Mesendoderm (in vitro differentiated cells): ENCODE results near the gene ADAMTS16.

Experiments used
- DNase-seq: peaks from one replicate; pipeline ENCODE4 v3.0.0; 2013
- H2AK5ac ChIP-seq: 2 replicates; pipeline ENCODE4 v1.6.1; 2013; ENCODE audit warnings: low read length, inconsistent platforms
- H2BK120ac ChIP-seq: 2 replicates; pipeline ENCODE4 v1.6.1; 2013; ENCODE audit warnings: low read depth, mild to moderate bottlenecking, low read length, moderate library complexity, mixed read lengths
- H2BK15ac ChIP-seq: replicated peaks from 2 replicates; pipeline ENCODE4 v1.6.1; 2013; ENCODE audit warnings: low read depth, mild to moderate bottlenecking, moderate library complexity
- H2BK5ac ChIP-seq: 2 replicates; pipeline ENCODE4 v1.6.1; 2013; ENCODE audit warnings: low read length, inconsistent platforms
- H3K18ac ChIP-seq: 2 replicates; pipeline ENCODE4 v1.6.1; 2013; ENCODE audit warnings: mild to moderate bottlenecking, low read length, mixed read lengths
- H3K23ac ChIP-seq: one replicate; pipeline ENCODE4 v1.6.1; 2013; ENCODE audit warnings: low read length
- H3K27ac ChIP-seq: 2 replicates; pipeline ENCODE4 v1.5.1; 2013; ENCODE audit warnings: low read depth, mild to moderate bottlenecking, inconsistent platforms, low read length, moderate library complexity
- H3K27me3 ChIP-seq: 2 replicates; pipeline ENCODE4 v1.6.1; 2013; ENCODE audit warnings: low read length, control low read depth, mild to moderate bottlenecking, inconsistent platforms; ENCODE audit not compliant: insufficient read depth, poor library complexity
- H3K36me3 ChIP-seq: 2 replicates; pipeline ENCODE4 v1.6.1; 2013; ENCODE audit warnings: low read length, inconsistent platforms; ENCODE audit not compliant: control insufficient read depth, insufficient read depth
- H3K4ac ChIP-seq: one replicate; pipeline ENCODE4 v1.6.1; 2013; ENCODE audit warnings: low read depth, mild to moderate bottlenecking, low read length, moderate library complexity
- H3K4me1 ChIP-seq: 2 replicates; pipeline ENCODE4 v1.6.1; 2013; ENCODE audit warnings: low read depth, low read length, inconsistent platforms; ENCODE audit not compliant: control insufficient read depth
- H3K4me2 ChIP-seq: 2 replicates; pipeline ENCODE4 v1.6.1; 2013; ENCODE audit warnings: low read length
- H3K4me3 ChIP-seq: 2 replicates; pipeline ENCODE4 v1.5.1; 2013; ENCODE audit warnings: mild to moderate bottlenecking, low read length
- H3K56ac ChIP-seq: one replicate; pipeline ENCODE4 v1.6.1; 2013; ENCODE audit warnings: low read length
- H3K79me1 ChIP-seq: 2 replicates; pipeline ENCODE4 v1.6.1; 2013; ENCODE audit warnings: low read length, inconsistent platforms
- H3K79me2 ChIP-seq: 2 replicates; pipeline ENCODE4 v1.6.1; 2013; ENCODE audit warnings: mild to moderate bottlenecking, low read length; ENCODE audit not compliant: control insufficient read depth, insufficient read depth
- H3K9ac ChIP-seq: 2 replicates; pipeline ENCODE4 v1.6.1; 2013; ENCODE audit warnings: low read length, inconsistent platforms
- H4K5ac ChIP-seq: one replicate; pipeline ENCODE4 v1.6.1; 2013; ENCODE audit warnings: low read length
- H4K8ac ChIP-seq: one replicate; pipeline ENCODE4 v1.6.1; 2013; ENCODE audit warnings: low read depth, mild to moderate bottlenecking, control low read depth, low read length, moderate library complexity
- WGBS: extraction: QIAGEN DNeasy Blood & Tissue Kit; methylation state at CpG from one replicate; pipeline ENCODE4 v1.1.7; 2013; ENCODE audit warnings: low lambda C conversion rate, missing lambda C conversion rate; ENCODE audit not compliant: insufficient coverage; ENCODE audit errors: extremely low coverage; 5-methylcytosine and 5-hydroxymethylcytosine counted together

Gene ADAMTS16

GRCh38 chr5:5209510-5210286 is 69.6 kb downstream of the ADAMTS16 start:
- WGBS, result no CpG with 5 or more reads among the region's 5 CpGs

GRCh38 chr5:5217371-5217770 is 77.2 kb downstream of the ADAMTS16 start:
- Histone ChIP-seq H3K4me3 (no peak overlapping the region), H3K18ac (no peak overlapping the region), H3K36me3 (no peaks in the 10 kb centered on the region), H3K4me2 (no peak overlapping the region), H2BK15ac (no peak overlapping the region), H3K79me1 (no peaks in the 10 kb centered on the region), H2AK5ac (no peak overlapping the region), H2BK5ac (no peak overlapping the region), H3K4me1 (no peaks in the 10 kb centered on the region), H3K9ac (no peak overlapping the region), H3K27ac (no peak overlapping the region), H3K27me3 (no peaks in the 10 kb centered on the region), H3K4ac (no peak overlapping the region), H3K79me2 (no peaks in the 10 kb centered on the region), H2BK120ac (no peak overlapping the region), H4K5ac (no peak overlapping the region), H3K23ac (no peak overlapping the region), H3K56ac (no peak overlapping the region), H4K8ac (no peak overlapping the region)
- no peak for DNase-seq
- WGBS, result no CpG with 5 or more reads among the region's 1 CpG

More at GRCh38 chr5:5209510-5210286, 69.6 kb downstream of the ADAMTS16 start:
- Histone ChIP-seq H2AK5ac (no peak overlapping the region), H3K56ac (no peak overlapping the region), H3K9ac (no peak overlapping the region), H3K79me1 (no peaks in the 10 kb centered on the region), H3K27me3 (no peaks in the 10 kb centered on the region), H2BK15ac (no peak overlapping the region), H3K36me3 (no peaks in the 10 kb centered on the region), H4K8ac (no peak overlapping the region), H4K5ac (no peak overlapping the region), H3K18ac (no peak overlapping the region), H2BK5ac (no peak overlapping the region), H3K4me2 (no peak overlapping the region), H3K4ac (no peak overlapping the region), H3K23ac (no peak overlapping the region), H3K4me3 (no peak overlapping the region), H3K4me1 (no peaks in the 10 kb centered on the region), H3K79me2 (no peaks in the 10 kb centered on the region), H2BK120ac (no peak overlapping the region), H3K27ac (no peak overlapping the region)
- no peak for DNase-seq

GRCh38 chr5:5218396-5218795 is 78.3 kb downstream of the ADAMTS16 start:
- DNase-seq, result no peak
- Histone ChIP-seq H4K5ac (no peak overlapping the region), H2BK5ac (no peak overlapping the region), H2BK15ac (no peak overlapping the region), H3K4me1 (no peaks in the 10 kb centered on the region), H3K56ac (no peak overlapping the region), H3K23ac (no peak overlapping the region), H3K27me3 (no peaks in the 10 kb centered on the region), H3K79me2 (no peaks in the 10 kb centered on the region), H3K27ac (no peak overlapping the region), H3K9ac (no peak overlapping the region), H3K36me3 (no peaks in the 10 kb centered on the region), H3K4ac (no peak overlapping the region), H3K79me1 (no peaks in the 10 kb centered on the region), H2AK5ac (no peak overlapping the region), H4K8ac (no peak overlapping the region), H3K4me2 (no peak overlapping the region), H2BK120ac (no peak overlapping the region), H3K18ac (no peak overlapping the region), H3K4me3 (no peak overlapping the region)
- no CpG with 5 or more reads among the region's 5 CpGs for WGBS

- H3K27me3 ChIP-seq, result no peaks in the 10 kb centered on the region
- no peak overlapping the region for H3K9ac ChIP-seq
- H4K8ac ChIP-seq, result no peak overlapping the region
- no peak overlapping the region for H3K27ac ChIP-seq
- no peaks in the 10 kb centered on the region for H3K79me2 ChIP-seq
- no peak overlapping the region for H2BK120ac ChIP-seq
- no peak overlapping the region for H2BK5ac ChIP-seq
- H2AK5ac ChIP-seq, result no peak overlapping the region
- no peak overlapping the region for H3K23ac ChIP-seq
- no peak overlapping the region for H3K18ac ChIP-seq
- no peaks in the 10 kb centered on the region for H3K79me1 ChIP-seq
- H3K56ac ChIP-seq, result no peak overlapping the region
- H3K4me3 ChIP-seq, result no peak overlapping the region
- H2BK15ac ChIP-seq, result no peak overlapping the region
- no CpG with 5 or more reads among the region's 3 CpGs for whole genome bisulfite sequencing
- no peaks in the 10 kb centered on the region for H3K36me3 ChIP-seq
- no peak overlapping the region for H4K5ac ChIP-seq
- no peaks in the 10 kb centered on the region for H3K4me1 ChIP-seq
- H3K4ac ChIP-seq, result no peak overlapping the region
- no peak for DNase-seq
- no peak overlapping the region for H3K4me2 ChIP-seq
These were observed 79.4 kb downstream of the ADAMTS16 start for GRCh38 chr5:5219541-5219940.

- Histone ChIP-seq H3K79me2 (no peaks in the 10 kb centered on the region), H3K4ac (no peak overlapping the region), H3K23ac (no peak overlapping the region)
These were observed 80.9 kb downstream of the ADAMTS16 start for GRCh38 chr5:5220901-5221631.

More at GRCh38 chr5:5220901-5221631, 80.9 kb downstream of the ADAMTS16 start:
- no peak overlapping the region for H3K9ac ChIP-seq
- no peak overlapping the region for H4K5ac ChIP-seq
- no peak overlapping the region for H4K8ac ChIP-seq
- H3K27me3 ChIP-seq, result no peaks in the 10 kb centered on the region
- no CpG with 5 or more reads among the region's 14 CpGs for whole genome bisulfite sequencing
- H3K18ac ChIP-seq, result no peak overlapping the region
- no peak overlapping the region for H2BK5ac ChIP-seq
- no peak overlapping the region for H3K27ac ChIP-seq
- H3K4me3 ChIP-seq, result no peak overlapping the region
- no peak overlapping the region for H3K56ac ChIP-seq
- no peak overlapping the region for H2AK5ac ChIP-seq
- no peak overlapping the region for H2BK15ac ChIP-seq
- H2BK120ac ChIP-seq, result no peak overlapping the region
- no peaks in the 10 kb centered on the region for H3K79me1 ChIP-seq
- H3K4me1 ChIP-seq, result no peaks in the 10 kb centered on the region
- H3K36me3 ChIP-seq, result no peaks in the 10 kb centered on the region
- DNase-seq, result no peak
- H3K4me2 ChIP-seq, result no peak overlapping the region
